Gastroesophageal sphincter (tissue), 3 donors: ENCODE measurements around the gene SLC36A2.

Experiments
- POLR2A ChIP-seq, 2 donors: fragments of 450-650 bp; IDR thresholded peaks; one replicate each; pipeline ENCODE4 v1.6.1; 2017; ENCODE audit warnings: antibody characterized with exemption in 2 of 2, mild to moderate bottlenecking in 2 of 2, moderate library complexity in 1 of 2
- TF ChIP-seq, protein P1 (sequence below), 4 experiments: fragments of 200-600 bp in 2 of 4; fragments of 450-650 bp in 2 of 4; sonication (generic) in 1 of 4; IDR thresholded peaks; one replicate each; pipeline ENCODE4 v1.5.1; 2017 to 2019; ENCODE audit warnings: antibody characterized with exemption in 4 of 4, mild to moderate bottlenecking in 2 of 4, moderate library complexity in 2 of 4

DNA sequence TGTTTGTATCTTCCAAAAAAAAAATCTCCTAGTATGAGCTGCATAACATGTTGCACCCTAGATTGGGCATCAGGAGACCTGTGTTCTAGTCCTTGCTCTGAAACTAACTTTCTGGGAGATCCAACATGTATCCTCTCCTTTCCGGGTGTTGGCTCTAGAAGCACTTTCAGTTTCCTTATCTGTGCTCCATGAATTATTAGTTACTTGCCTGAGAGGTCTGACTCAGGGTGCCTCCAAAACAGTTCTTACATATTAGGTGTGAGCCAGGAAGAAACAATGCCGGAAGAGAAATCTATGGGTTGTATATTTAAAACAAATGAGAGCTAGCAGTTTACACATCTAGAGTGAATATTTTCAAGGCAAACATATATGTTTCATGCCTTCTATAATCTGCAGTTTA is 36.7 kb upstream of the SLC36A2 start:
- TF ChIP-seq, protein P1, sequence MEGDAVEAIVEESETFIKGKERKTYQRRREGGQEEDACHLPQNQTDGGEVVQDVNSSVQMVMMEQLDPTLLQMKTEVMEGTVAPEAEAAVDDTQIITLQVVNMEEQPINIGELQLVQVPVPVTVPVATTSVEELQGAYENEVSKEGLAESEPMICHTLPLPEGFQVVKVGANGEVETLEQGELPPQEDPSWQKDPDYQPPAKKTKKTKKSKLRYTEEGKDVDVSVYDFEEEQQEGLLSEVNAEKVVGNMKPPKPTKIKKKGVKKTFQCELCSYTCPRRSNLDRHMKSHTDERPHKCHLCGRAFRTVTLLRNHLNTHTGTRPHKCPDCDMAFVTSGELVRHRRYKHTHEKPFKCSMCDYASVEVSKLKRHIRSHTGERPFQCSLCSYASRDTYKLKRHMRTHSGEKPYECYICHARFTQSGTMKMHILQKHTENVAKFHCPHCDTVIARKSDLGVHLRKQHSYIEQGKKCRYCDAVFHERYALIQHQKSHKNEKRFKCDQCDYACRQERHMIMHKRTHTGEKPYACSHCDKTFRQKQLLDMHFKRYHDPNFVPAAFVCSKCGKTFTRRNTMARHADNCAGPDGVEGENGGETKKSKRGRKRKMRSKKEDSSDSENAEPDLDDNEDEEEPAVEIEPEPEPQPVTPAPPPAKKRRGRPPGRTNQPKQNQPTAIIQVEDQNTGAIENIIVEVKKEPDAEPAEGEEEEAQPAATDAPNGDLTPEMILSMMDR (IDR thresholded peaks at IDR 0.05) = no peak
- TF ChIP-seq POLR2A (IDR thresholded peaks at IDR 0.05) = no peak
